Panc1 (cell line): ENCODE results near the gene CDK5RAP2. TPM values are rescaled to one million over a fixed set of nuclear protein-coding genes. Genes with fewer than 3 reads are reported as not detected.
"Not testable (repeated sequence)": the region's sequence is repeated elsewhere in the genome, so short reads cannot be mapped to it uniquely, and the experiment has no call there.

ENCODE experiments used
- ATAC-seq: fragments of 200-7000 bp; cut with Tn5 transposase; 2 replicates; pipeline ENCODE4 v1.9.1; 2020; ENCODE audit warnings: mild to moderate bottlenecking, moderate library complexity
- BruUV-seq: library from RNA; stranded (reverse); fragments of 400-500 nt; replicated peaks from 2 replicates; lab custom pipeline; 2021; lab: Mats Ljungman, UMichigan
- CTCF ChIA-PET: fragments of 300-600 bp; sonication (Branson Sonifier 250); formaldehyde crosslinking; loops from one replicate; lab custom pipeline; 2022; ENCODE audit warnings: antibody characterized with exemption; lab: Charles Lee
- POLR2A ChIA-PET: fragments of 300-600 bp; sonication (Branson Sonifier 250); formaldehyde crosslinking; loops from one replicate; lab custom pipeline; 2022; ENCODE audit warnings: antibody characterized with exemption; lab: Charles Lee
- DNase-seq: peaks from one replicate; pipeline ENCODE4 v3.0.0-alpha.2; 2010; ENCODE audit warnings: low read depth, low spot score
- H3K27ac ChIP-seq: 2 replicates; pipeline ENCODE4 v1.5.1; 2011; ENCODE audit warnings: mild to moderate bottlenecking, low read length, inconsistent platforms
- H3K27me3 ChIP-seq: fragments of 200-500 bp; sonication (Bioruptor generic); 2 replicates; pipeline ENCODE4 v1.6.0; 2014; ENCODE audit warnings: low read length, inconsistent platforms; ENCODE audit not compliant: control insufficient read depth, insufficient read depth
- H3K36me3 ChIP-seq: fragments of 200-500 bp; sonication (Bioruptor generic); 2 replicates; pipeline ENCODE4 v1.5.1; 2014; ENCODE audit warnings: inconsistent platforms, mild to moderate bottlenecking, low read length, moderate library complexity; ENCODE audit not compliant: control insufficient read depth, insufficient read depth
- H3K4me1 ChIP-seq: 2 replicates; pipeline ENCODE4 v1.5.1; 2011; ENCODE audit warnings: inconsistent platforms, mild to moderate bottlenecking, low read length, moderate library complexity; ENCODE audit not compliant: control insufficient read depth, insufficient read depth
- H3K4me3 ChIP-seq, 2 experiments: 2 replicates each; pipeline ENCODE4 v1.5.1; 2011 to 2012; ENCODE audit warnings: low read depth in 2 of 2, low read length in 2 of 2, mild to moderate bottlenecking in 2 of 2, inconsistent platforms in 1 of 2, moderate library complexity in 1 of 2
- H3K9me3 ChIP-seq: fragments of 200-500 bp; sonication (Bioruptor generic); 2 replicates; pipeline ENCODE4 v1.5.1; 2014; ENCODE audit warnings: low read depth, mild to moderate bottlenecking, inconsistent platforms, low read length, moderate library complexity; ENCODE audit not compliant: control insufficient read depth, insufficient read depth
- POLR2AphosphoS5 ChIP-seq: IDR thresholded peaks from 2 replicates; pipeline ENCODE4 v1.6.1; 2012; ENCODE audit warnings: mild to moderate bottlenecking, low read depth, low read length, moderate library complexity
- SIN3A ChIP-seq: IDR thresholded peaks from 2 replicates; pipeline ENCODE4 v1.6.1; 2012; ENCODE audit warnings: low read depth, mild to moderate bottlenecking, low read length, moderate library complexity, borderline replicate concordance; ENCODE audit not compliant: insufficient read depth
- TCF7L2 ChIP-seq: IDR thresholded peaks from 2 replicates; pipeline ENCODE4 v1.6.1; 2011; ENCODE audit warnings: mild to moderate bottlenecking, low read depth, low read length, inconsistent platforms
- in situ Hi-C: cut with HindIII; loops from 2 replicates; pipeline ENCODE4 v1.10.0; 2016; ENCODE audit warnings: low sequenced_read_pairs, low pct_unique_long_range_greater_than_20kb
- intact Hi-C: fragments of 100-400 bp; cut with micrococcal nuclease; formaldehyde crosslinking; loops from one replicate; pipeline ENCODE4 v1.10.0; 2022; ENCODE audit not compliant: unreplicated experiment
- total RNA-seq: library from RNA; stranded (reverse); gene quantifications from one replicate; pipeline ENCODE4 v1.2.1, GENCODE V29; 2021; ENCODE audit not compliant: unreplicated experiment
- TF ChIP-seq, protein P1 (sequence below), 2 experiments: IDR thresholded peaks; 2 replicates each; pipeline ENCODE4 v1.6.1; 2011 to 2012; ENCODE audit warnings: low read depth in 2 of 2, control low read depth in 1 of 2, low read length in 1 of 2, mild to moderate bottlenecking in 1 of 2, moderate library complexity in 1 of 2; ENCODE audit not compliant: insufficient read depth in 1 of 2
- TF ChIP-seq, protein P2 (sequence below): fragments of 450-650 bp; IDR thresholded peaks from 2 replicates; pipeline ENCODE4 v1.5.1; 2017; ENCODE audit warnings: mild to moderate bottlenecking

Gene CDK5RAP2
- total RNA-seq, 1 experiment from 2014 or later = 47.7 TPM

DNA sequence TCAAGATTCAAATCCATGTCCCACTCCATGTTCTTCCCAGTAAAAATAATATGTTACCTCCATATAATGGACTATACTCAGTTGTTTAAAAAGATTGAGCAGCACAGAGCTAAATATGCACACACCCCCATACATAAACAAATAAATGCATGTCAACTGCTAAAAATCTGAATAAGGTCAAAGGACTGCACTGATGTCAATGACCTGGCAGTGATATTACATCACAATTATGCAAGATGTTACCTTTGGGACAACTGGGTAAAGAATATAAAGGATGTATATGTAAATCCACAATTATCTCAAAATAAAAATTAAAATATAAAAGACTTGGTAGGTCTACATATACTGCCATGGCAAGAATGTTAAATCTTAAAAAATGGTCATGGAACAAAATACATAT lies 57.9 kb downstream of the CDK5RAP2 start:
- in situ Hi-C loops = no loop called here
- ATAC-seq = no peak
- Histone ChIP-seq H3K27ac (no peak overlapping the region), H3K4me1 (no peaks in the 10 kb centered on the region), H3K27me3 (no peaks in the 10 kb centered on the region), H3K4me3 (no peak overlapping the region), H3K36me3 (peaks cover 14% of the 10 kb centered on the region), H3K9me3 (no peaks in the 10 kb centered on the region)
- DNase-seq = no peak
- ChIA-PET POLR2A (no interaction called here), CTCF (no interaction called here)
- TF ChIP-seq POLR2AphosphoS5 = no peak
- intact Hi-C loops = no loop called here
- BruUV-seq = no TSS peak

DNA sequence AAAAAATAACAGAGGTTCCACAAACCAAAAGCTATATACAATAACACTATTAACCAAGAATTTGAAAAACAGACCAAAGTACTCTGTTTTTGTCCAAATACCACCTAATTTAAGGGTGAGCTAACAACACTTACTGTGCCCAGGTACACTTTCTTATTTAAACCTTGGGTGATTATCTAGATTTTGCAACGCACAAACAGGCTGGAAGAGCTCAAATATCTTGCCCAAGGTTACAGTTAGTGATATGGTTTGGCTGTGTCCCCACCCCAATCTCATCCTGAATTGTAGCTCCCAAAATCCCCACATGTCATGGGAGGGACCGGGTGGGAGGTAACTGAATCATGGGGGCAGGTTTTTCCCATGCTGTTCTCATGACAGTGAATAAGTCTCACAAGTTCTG lies 58.9 kb downstream of the CDK5RAP2 start:
- Histone ChIP-seq H3K36me3 (peaks cover 13% of the 10 kb centered on the region), H3K27me3 (no peaks in the 10 kb centered on the region), H3K4me3 (no peak overlapping the region), H3K27ac (no peak overlapping the region), H3K4me1 (no peaks in the 10 kb centered on the region), H3K9me3 (no peaks in the 10 kb centered on the region)
- DNase-seq = no peak
- CTCF ChIA-PET = no interaction called here
- TF ChIP-seq, protein P1, sequence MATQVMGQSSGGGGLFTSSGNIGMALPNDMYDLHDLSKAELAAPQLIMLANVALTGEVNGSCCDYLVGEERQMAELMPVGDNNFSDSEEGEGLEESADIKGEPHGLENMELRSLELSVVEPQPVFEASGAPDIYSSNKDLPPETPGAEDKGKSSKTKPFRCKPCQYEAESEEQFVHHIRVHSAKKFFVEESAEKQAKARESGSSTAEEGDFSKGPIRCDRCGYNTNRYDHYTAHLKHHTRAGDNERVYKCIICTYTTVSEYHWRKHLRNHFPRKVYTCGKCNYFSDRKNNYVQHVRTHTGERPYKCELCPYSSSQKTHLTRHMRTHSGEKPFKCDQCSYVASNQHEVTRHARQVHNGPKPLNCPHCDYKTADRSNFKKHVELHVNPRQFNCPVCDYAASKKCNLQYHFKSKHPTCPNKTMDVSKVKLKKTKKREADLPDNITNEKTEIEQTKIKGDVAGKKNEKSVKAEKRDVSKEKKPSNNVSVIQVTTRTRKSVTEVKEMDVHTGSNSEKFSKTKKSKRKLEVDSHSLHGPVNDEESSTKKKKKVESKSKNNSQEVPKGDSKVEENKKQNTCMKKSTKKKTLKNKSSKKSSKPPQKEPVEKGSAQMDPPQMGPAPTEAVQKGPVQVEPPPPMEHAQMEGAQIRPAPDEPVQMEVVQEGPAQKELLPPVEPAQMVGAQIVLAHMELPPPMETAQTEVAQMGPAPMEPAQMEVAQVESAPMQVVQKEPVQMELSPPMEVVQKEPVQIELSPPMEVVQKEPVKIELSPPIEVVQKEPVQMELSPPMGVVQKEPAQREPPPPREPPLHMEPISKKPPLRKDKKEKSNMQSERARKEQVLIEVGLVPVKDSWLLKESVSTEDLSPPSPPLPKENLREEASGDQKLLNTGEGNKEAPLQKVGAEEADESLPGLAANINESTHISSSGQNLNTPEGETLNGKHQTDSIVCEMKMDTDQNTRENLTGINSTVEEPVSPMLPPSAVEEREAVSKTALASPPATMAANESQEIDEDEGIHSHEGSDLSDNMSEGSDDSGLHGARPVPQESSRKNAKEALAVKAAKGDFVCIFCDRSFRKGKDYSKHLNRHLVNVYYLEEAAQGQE (IDR thresholded peaks at IDR 0.05; ENCODE audit: insufficient read depth in 1 of 2, low read depth in 2 of 2, low read length in 1 of 2) = no peak
- TF ChIP-seq SIN3A (no peak), TCF7L2 (no peak), POLR2AphosphoS5 (no peak)
- TF ChIP-seq, protein P2, sequence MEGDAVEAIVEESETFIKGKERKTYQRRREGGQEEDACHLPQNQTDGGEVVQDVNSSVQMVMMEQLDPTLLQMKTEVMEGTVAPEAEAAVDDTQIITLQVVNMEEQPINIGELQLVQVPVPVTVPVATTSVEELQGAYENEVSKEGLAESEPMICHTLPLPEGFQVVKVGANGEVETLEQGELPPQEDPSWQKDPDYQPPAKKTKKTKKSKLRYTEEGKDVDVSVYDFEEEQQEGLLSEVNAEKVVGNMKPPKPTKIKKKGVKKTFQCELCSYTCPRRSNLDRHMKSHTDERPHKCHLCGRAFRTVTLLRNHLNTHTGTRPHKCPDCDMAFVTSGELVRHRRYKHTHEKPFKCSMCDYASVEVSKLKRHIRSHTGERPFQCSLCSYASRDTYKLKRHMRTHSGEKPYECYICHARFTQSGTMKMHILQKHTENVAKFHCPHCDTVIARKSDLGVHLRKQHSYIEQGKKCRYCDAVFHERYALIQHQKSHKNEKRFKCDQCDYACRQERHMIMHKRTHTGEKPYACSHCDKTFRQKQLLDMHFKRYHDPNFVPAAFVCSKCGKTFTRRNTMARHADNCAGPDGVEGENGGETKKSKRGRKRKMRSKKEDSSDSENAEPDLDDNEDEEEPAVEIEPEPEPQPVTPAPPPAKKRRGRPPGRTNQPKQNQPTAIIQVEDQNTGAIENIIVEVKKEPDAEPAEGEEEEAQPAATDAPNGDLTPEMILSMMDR = no peak
- in situ Hi-C loops = no loop called here
- POLR2A ChIA-PET = no interaction called here
- intact Hi-C loops = no loop called here
- no peak for ATAC-seq
- no TSS peak for BruUV-seq

DNA sequence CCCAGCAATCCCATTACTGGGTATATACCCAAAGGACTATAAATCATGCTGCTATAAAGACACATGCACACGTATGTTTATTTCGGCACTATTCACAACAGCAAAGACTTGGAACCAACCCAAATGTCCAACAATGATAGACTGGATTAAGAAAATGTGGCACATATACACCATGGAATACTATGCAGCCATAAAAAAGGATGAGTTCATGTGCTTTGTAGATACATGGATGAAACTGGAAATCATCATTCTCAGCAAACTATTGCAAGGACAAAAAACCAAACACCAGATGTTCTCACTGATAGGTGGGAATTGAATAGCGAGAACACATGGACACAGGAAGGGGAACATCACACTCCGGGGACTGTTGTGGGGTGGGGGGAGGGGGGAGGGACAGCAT lies 64.0 kb downstream of the CDK5RAP2 start:
- H3K4me3 ChIP-seq, H3K27me3 ChIP-seq, H3K4me1 ChIP-seq, H3K9me3 ChIP-seq, ATAC-seq, DNase-seq, CTCF ChIA-PET, intact Hi-C loops, H3K27ac ChIP-seq, H3K36me3 ChIP-seq, in situ Hi-C loops, POLR2A ChIA-PET, BruUV-seq: not testable (repeated sequence)

DNA sequence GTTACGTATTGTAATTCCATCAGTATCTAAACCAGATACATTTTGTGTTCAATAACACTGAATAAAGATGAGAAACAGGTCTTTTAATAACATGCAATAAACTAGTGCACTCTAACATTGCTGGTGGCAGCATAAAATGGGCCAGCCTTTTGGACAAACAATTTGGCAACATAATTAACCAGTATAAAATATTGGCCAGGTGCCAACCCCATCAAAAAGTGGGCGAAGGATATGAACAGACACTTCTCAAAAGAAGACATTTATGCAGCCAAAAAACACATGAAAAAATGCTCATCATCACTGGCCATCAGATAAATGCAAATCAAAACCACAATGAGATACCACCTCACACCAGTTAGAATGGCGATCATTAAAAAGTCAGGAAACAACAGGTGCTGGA lies 64.5 kb downstream of the CDK5RAP2 start:
- POLR2A ChIA-PET, H3K4me3 ChIP-seq, CTCF ChIA-PET, BruUV-seq, H3K27me3 ChIP-seq, H3K4me1 ChIP-seq, H3K9me3 ChIP-seq, DNase-seq, H3K36me3 ChIP-seq, H3K27ac ChIP-seq, ATAC-seq, intact Hi-C loops, in situ Hi-C loops: not testable (repeated sequence)
